NCI-H526 treated with DMSO at 0.1 percent for 48 hours (cell line): ENCODE measurements around the gene COL23A1.
A peak's percentile ranks its signal among the peaks of the same experiment; 100 is the strongest.

Experiments
- DNase-seq: peaks from one replicate; lab custom pipeline; 2025; lab: John Stamatoyannopoulos, UW

Gene COL23A1

DNA sequence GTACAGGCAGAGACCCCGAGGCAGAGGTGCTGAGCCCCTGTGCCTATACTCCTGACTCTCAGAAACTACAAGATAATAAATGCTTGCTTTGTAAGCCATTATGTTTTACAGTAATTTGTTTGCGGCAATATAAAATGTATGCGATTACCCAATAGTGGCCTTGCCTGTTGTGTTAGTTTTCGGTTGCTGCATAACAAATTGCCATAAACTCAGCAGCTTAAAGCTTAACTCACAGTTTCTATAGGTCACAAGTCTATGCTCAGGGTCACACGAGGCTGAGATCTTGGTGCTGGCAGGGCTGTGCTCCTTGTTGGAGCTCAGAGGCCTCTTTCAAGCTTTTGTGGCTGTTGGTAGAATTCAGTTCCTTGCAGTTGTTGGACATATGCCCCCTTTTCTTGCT lies 114.8 kb downstream of the COL23A1 start:
- no peak for DNase-seq

DNA sequence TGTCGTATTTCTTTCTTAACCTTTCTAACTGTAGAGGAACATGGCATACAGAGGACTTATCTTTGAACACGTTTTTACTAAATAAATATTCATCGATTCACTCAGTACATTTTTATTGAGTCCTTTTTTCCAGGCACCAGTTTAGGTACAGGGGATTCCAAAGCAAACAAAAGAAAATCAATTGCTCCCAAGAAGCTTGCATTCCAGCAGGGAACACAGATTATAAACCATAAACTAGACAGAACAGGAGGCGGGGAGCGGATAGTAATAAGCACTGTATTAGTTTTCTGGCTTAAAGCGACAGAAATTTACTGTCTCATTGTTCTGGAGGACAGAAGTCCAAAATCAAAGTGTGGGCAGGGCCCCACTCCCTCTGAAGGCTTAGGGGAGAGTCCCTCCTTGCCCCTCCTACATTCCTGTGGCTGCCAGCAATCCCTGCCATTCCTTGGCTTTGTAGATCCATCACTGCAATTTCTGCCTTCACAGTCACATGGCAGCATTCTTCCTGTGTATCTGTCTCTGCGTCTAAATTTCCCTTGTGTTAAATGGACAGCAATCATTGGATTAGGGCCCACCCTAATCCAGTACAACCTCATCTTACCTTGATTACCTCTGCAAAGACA lies 115.5 kb downstream of the COL23A1 start:
- no peak for DNase-seq

DNA sequence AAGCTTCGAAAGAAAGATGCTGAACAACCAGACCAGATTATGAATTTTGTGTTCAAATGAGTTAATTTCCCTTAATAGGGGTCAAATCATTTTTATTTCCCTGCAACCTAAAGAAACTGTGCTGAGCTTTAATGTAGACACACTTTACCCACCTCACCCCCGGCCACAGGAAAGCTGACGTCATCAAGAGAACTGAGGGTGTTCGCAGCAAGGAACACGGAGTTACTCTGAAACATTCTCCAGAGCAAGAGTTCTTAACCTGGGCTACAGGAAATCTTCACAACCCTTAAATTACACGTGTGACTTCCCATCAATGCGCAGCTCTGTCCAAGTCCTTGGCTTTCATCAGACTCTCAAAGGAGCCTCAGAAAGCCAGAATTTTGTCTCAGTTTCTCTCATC lies 116.3 kb downstream of the COL23A1 start:
- DNase-seq = no peak

- DNase-seq = no peak
Measured at GRCh38 chr5:178472138-178472537, 118.1 kb downstream of the COL23A1 start.

DNA sequence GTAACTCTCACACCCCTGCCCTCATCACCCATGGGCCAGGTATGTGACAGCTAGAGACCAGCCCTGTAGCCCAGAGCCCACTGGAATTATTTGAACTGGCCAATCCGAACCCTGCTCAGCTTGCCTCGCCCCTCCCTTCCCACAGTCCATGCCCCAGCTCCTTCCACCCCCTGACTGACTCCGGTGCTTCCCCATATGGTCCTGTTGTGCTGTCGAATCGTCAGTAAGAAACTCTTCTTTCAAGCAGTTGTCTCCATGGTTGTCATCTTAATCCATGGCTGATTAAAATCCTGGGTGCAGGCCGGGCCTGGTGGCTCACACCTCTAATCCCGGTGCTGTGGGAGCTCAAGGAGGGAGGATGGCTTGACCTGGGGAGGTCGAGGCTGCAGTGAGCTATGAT lies 118.5 kb downstream of the COL23A1 start:
- no peak for DNase-seq

GRCh38 chr5:178470760-178471025 lies 119.5 kb downstream of the COL23A1 start:
- DNase-seq = no peak

DNA sequence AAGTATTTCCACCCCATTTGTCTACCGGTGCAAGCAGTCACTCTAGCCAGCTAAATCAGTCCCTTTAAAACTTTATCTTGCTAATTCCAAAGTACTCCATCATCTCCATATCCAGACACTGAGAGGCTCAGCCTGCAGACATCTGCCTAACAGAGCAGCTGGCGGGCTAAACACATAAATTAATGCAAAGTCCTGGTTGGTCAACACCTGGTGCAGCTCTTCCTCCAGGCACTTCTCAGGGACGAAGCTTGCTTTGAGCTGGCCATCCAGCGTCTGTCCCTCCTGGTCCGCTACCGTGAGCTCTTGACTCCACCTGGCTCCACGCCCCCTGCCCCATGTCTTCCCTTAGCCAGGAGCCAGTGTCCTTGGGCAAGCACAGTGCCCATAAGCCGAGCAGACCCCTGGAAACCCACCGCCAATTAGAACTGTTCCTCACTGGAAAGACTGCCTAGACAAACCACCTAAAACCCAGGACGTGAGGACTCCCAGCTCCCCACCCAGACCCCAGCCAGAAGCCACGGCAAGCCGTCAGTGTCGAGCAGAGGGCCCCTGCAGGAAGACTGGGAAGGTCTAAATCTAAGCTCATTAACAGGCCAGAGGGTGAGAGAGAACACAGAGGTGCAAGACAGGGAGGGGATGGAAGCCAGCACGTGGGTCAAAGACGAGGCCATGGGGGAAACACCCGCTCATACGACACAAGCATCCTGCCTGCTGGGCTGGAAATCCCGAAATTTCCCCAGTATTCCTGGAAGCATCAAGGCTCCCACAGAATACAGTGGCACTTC lies 120.0 kb downstream of the COL23A1 start:
- peak; percentile 14 for DNase-seq

DNA sequence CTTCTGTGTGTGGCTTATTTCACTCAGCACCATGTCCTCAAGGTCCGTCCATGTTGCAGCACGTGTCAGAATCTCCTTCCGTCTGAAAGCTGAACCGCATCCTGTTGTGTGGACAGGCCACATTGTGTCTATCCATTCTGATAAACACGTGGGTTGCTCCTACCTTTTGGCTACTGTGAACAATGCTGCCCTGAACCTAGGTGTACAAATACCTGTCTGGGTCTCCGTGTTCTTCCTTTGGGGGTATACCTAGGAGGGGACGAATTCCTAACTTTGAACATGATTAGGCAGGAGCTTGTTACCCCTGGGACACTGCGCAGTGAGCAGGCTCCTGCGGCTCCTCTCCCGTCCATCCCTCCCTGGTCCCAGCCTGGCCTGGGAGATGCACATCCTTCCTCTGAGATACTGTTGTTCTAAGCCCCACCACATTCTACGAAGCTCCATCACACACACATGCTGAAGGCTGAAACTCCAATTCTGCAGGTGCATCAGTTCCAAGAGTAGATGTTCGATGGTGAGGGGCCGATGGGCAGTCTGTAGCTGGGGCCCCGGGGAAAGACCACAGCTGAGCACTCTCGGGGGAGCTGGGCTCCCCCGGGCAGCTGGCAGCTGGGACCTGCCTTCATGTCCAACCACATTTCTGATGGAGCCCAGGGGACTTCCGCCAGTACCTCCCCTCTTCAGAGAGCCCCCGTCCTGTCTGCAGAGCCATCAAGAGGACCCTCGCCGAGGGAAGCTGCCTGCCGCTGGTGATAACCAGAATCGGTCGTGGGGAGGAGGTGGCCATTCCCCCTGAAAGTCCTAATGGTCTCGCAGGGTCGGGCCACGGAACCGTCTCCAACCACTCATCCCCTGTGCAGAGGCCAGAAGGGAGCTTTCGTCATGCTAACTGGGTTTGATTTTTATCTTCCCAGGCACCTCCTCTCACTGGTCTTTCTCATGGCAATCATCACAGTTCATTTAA lies 120.9 kb downstream of the COL23A1 start:
- DNase-seq = no peak

DNA sequence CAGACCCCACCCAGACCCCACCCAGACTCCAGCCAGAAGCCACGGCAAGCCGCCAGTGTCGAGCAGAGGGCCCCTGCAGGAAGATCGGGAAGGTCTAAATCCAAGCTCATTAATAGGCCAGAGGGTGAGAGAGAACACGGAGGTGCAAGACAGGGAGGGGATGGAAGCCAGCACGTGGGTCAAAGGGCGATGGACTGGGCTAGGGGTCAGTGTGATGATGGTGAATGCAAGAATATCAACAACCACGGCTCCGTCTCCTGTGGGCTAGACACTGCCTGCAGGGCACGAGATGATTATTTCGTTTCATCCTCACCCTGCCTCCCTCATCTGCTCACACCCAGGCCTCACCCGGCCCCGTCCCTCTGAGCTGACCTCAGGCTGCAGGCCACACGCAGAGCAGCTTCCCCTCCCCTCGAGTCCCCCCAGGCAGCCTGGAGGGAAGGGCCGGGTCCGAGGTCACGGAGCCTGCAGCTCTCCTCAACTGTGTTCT lies 122.0 kb downstream of the COL23A1 start:
- DNase-seq = no peak

DNA sequence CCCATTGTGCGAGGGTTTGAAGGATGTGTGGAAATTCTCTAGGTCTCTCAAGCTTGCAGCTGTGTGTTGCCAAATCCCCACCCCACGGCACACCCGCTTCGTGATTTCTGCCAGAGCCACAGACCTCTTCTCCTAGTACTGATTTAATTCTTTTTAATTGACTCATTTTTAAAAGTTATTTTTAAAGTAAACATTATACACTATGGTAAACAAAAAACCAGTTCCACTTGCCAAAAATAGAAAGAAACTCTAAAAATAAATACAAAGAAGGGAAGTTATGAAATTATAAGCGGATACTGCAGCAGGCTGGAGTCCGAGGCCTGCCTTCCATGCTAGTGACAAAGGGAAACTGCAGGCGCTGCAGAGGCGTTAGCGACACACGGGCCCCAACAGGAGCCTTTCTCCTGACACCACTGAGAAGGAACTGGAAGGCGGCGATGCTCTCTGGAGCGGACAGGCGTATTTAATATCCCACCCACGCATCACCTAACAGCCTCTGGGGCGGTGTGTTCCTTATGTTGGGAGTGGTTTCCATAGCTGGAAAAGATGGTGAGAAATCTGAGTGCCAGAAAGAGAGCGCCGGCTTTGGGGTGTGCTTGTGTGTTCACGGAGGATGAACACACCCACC lies 122.5 kb downstream of the COL23A1 start:
- no peak for DNase-seq

DNA sequence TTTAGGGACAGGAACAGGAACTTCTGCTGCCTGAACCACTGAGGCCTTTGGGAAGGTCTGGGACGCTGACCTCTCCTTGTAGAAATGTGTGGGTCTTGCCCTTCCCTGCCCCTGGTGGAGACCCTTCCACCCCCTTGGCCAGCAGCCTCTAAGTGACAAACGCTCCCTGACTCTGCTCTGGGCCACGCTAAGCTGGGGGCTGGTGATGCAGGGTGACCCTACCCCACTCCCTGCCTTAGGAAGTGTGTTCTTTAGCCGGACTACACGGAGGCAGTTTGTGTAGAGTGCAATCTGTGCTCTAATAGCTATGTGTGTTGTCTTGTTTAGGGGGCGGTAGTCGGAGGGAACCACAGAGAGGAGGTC lies 123.0 kb downstream of the COL23A1 start:
- DNase-seq = no peak

DNA sequence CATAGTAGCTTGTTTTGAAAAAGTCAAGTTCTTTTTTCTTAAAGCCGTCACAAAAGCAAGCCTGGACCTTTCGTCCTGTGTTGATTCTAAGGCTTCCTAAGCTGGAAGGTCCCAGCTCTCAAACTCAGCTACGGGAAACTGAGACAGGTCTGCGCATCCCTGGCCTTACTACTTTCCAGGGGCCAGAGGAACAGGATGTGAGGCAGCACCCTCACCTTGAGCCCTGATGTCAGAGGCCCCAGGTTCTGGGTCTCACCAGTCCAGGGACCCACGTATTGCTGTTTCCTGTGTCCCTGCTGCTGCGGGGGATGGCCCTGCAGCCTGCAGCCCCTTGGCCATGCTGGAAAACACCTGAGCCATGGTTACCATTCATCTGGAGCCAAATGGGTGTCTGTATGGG lies 123.9 kb downstream of the COL23A1 start:
- DNase-seq = no peak

DNA sequence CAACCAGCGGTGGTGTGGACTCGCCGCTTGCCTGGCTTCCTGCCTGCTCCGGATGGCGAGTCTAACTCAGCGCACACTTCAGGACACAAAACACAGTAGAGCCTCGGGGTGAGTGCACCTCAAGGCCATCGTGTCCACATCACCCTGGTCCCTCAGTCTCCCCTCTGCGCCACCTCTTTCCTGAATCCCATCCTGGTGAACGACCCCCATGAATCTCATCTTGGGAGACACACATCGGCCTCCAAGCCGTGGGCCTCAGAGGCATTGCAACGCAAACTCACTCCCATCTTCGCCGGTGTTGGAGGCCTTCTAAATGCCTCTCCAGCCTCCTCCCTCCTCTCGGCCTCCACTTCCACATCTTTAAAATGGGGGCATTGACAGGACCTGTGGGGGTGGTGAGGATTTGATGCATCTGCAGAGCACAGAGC lies 124.3 kb downstream of the COL23A1 start:
- DNase-seq = no peak

DNA sequence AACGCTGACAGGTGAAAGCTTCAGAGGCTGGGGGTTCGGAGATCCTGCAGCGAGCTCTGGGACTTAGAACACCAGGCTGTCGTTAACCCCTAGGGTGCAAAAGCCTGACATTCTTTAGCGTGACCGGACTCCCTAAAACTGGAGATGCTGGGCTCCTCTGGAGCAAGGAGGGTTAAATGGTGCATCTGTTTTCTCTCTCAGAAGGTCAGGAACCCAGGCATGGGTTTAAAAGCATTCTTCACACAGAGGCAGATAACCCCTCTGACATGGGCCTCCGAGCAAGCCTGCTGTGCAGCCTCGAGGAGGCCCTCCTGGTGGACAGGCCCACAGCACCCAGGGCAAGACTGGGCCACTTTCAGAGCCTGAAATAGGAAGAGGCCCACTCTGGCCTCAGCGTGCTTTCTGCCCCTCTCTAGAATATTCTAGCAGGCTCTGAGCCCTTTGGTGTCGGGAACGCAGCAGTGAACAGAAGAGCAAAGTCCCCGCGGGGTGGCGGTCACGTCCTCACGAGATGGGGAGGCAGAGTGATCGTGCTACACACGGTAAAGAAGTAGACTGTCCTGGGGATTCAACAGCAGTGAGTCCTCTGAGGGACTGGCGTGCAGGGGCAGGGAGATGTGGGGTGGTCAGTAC lies 124.8 kb downstream of the COL23A1 start:
- no peak for DNase-seq

DNA sequence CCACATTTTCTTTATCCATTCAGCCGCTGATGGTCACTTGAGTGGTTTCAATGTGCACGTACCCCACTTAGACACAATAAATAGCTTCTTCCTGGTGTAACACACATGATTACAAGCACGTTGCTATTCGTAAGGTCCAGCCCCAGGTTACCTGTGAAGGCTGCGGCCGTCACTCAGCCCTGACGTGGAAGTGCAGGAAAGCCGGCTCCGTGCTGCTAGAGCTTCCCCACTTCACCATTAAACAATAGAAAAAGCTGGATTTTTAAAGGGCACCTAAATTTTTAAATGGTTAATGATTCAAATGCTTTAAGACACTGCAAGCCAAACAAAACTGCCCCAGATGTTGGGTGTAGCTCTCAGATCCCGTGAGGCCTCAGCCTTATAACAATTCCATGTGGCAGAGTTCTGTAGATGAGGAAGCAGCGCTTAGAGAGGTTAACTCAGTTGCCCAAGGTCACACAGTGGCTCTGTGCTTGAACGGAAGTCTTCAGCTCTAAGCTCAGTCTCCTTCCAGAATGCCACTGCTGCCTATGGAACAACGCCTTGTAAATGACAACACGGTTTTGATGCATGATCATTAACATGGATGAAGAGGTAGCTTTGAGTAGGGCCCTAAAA lies 125.7 kb downstream of the COL23A1 start:
- no peak for DNase-seq

DNA sequence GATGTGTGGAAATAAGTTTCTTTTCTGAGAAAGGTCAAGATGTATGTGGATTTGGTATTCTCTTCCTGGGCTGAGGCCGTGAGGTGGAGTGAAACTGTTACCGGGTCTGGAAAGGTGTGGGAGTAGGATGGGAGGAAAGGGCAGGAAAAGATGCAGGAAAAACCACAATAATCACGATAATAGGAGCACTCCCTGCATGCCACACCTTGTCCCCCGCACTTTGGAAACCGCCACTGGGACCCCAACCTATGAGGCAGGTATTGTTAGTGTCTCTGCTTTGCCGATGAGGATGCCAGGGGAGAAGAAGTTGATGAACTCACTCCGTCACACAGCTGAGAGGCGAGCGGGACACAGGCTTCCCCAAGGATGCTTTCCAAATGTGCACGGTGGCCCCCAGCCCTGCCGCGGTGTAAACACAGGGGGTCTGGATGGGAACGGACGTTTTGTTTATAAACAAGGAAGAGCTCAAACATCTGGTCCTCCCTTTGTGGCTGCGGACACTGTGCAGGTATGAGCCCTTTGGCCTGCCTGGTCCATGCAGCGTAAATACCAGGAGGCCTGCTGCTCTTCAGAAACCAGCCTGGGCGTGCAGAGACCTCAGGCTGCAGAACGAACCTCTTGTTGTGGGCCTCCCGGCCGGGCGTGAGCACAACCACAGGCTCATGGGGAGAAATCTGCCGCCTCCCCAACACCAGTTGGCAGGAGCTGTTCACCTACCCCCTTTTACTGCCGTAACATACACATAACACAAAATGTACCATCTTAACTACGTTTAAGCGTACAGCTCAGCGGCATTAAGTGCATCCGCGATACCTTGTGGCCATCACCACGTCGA lies 126.7 kb downstream of the COL23A1 start:
- DNase-seq = no peak

DNA sequence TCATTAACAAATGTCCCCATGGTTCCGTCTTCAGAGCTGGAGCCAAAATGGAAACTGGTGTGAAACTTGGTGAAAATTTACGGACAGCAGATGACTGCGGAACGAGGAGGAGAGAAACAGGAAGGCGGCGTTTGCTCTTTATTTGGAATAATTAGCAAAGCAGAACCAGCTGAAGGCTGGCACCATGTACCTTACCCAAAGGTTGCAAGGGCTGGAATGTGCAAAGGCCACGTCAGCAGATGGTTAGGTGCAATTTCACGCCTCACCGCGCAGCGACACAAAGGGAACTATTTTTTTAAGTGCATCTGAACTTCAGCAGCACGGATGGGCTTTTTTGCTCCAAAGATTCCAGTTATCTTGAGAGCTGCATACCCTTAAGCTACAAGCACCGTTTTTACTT lies 127.4 kb downstream of the COL23A1 start:
- DNase-seq = no peak

- DNase-seq = no peak
Measured at GRCh38 chr5:178462076-178462475, 128.1 kb downstream of the COL23A1 start.

DNA sequence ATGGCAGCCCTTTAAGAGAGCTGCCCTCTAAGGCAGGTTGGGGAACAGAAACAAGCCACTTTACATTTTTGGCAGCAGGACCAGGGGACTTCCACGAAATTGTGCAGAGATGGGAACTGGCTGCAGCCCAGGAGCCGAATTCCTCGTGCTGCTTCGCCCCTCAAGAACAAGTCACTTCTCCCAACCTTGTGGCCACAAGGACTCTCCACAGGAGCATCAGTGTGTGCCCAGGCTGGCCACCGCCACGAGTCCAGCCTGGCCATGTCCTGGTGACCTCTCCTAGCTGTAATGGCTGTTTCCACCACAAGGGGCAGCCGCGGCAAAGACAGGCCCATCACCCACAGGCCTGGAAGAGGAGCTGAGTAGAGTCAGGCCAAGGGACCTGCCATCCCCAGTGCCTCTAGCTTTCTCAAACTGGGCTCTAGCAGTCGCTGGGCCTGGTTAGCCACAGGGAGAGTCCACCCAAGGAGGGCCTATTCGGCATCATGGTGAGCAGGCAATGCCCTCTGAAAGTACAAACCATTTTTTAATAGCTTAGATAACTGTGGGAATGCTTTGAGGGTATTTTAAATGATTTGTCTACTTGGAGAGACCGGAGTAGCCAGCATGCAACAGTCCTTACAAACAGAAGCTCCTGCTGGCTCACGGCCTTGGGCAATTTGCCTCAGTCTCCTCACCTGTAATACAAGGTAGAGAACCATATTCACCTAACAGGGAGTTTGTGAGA lies 129.0 kb downstream of the COL23A1 start:
- peak; percentile 1 for DNase-seq

- DNase-seq = no peak
Measured at GRCh38 chr5:178460598-178460997, 129.6 kb downstream of the COL23A1 start.
